Measurements from ENCODE around the gene C9orf43.
"Not testable (repeated sequence)": the region's sequence is repeated elsewhere in the genome, so short reads cannot be mapped to it uniquely, and the experiment has no call there.

Gene C9orf43

GRCh38 chr9:113425072-113425471 lies 14.5 kb downstream of the C9orf43 start:
- no peak for DNase-seq

- DNase-seq, result no peak
These were observed 16.2 kb downstream of the C9orf43 start for GRCh38 chr9:113426701-113427100.

GRCh38 chr9:113427629-113428028 lies 17.1 kb downstream of the C9orf43 start:
- no peak for DNase-seq

- no peak for DNase-seq
These were observed 17.6 kb downstream of the C9orf43 start for GRCh38 chr9:113428062-113428615.

- DNase-seq, result no peak
These were observed 20.6 kb downstream of the C9orf43 start for GRCh38 chr9:113431191-113431590.

- no peak for DNase-seq
These were observed 26.4 kb downstream of the C9orf43 start for GRCh38 chr9:113436728-113437515.

- not testable (repeated sequence) for DNase-seq
These were observed 27.2 kb downstream of the C9orf43 start for GRCh38 chr9:113437716-113438115.

- no peak for DNase-seq
These were observed 34.2 kb downstream of the C9orf43 start for GRCh38 chr9:113444736-113445135.

GRCh38 chr9:113446323-113446740 lies 35.8 kb downstream of the C9orf43 start:
- DNase-seq, result no peak

- no peak for DNase-seq
These were observed 38.8 kb downstream of the C9orf43 start for GRCh38 chr9:113449376-113449775.

GRCh38 chr9:113452113-113452605 lies 41.6 kb downstream of the C9orf43 start:
- no peak for DNase-seq

GRCh38 chr9:113454914-113455761 lies 44.6 kb downstream of the C9orf43 start:
- DNase-seq, result no peak

GRCh38 chr9:113456235-113456634 lies 45.7 kb downstream of the C9orf43 start:
- DNase-seq, result no peak

GRCh38 chr9:113461285-113461684 lies 50.7 kb downstream of the C9orf43 start:
- DNase-seq, result no peak

GRCh38 chr9:113461943-113462342 lies 51.4 kb downstream of the C9orf43 start:
- no peak for DNase-seq

GRCh38 chr9:113462781-113463286 lies 52.3 kb downstream of the C9orf43 start:
- DNase-seq, result no peak

GRCh38 chr9:113463418-113464285 lies 53.1 kb downstream of the C9orf43 start, which contains the start of gene RGS3:
TSS of gene RGS3 (plus strand) at chr9:113463727. CDS start at chr9:113463803, 76 bp downstream.
- DNase-seq, result no peak

- no peak for DNase-seq
These were observed 53.7 kb downstream of the C9orf43 start for GRCh38 chr9:113464286-113464660.

- DNase-seq, result no peak
These were observed 55.1 kb downstream of the C9orf43 start for GRCh38 chr9:113465599-113466140.

- DNase-seq, result no peak
These were observed 56.6 kb downstream of the C9orf43 start for GRCh38 chr9:113467183-113467582.

- no peak for DNase-seq
These were observed 58.3 kb downstream of the C9orf43 start for GRCh38 chr9:113468716-113469448.

Measured in KG1 (cell line).